ENCODE results near the gene CIB4.

CIB4 gene

DNA sequence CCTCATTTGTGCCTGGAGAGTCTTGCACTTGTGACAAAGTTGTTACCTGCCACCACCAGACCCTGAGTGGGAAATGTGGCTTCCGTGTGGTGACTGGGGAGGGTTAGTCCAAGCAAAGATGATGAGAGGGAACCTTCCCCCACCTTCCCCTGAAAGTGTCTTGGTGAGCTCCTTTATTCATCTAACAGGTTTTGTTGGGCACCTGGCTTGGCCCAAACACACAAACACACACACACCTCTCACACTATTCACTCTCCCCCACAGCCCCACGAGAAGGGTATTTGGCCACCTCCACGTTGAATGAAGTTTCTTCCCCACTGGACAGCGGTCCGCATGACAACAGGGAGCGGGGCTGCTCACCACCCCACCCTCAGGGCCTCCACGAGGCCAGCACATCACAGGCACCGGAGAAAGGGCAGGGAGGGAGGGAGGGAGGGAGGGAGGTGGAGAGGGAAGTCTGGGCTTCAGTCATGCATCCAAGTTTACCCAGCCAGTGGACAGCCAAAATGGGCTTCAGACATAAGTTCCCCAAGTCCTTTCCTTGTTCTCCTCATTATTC is 1.4 kb downstream of the CIB4 start:
- DNase-seq: no peak

DNA sequence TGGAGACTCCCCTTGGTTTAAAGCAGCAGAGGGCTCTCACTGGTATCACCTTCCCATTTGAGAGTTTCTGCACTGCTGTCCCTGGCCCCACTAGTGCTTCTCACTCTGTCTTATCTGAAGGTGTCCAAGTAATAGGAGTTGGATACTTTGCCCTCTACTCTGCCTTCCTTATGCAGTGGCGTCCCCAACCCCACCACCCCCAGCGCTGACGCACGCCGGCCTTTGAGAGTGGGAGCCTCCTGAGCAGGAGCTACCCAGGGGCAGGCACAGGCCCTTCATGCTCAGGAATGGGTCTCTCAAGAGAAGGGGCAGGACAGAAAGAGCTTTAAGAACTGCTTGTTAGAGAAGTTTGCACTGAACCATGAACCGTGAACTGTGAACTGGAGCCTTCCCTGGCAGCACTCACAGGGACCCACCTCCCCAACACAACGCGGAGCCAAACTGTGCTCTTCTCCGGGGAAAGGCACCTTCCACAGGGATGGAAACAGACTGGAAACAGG is 3.3 kb downstream of the CIB4 start:
- no peak for DNase-seq

DNA sequence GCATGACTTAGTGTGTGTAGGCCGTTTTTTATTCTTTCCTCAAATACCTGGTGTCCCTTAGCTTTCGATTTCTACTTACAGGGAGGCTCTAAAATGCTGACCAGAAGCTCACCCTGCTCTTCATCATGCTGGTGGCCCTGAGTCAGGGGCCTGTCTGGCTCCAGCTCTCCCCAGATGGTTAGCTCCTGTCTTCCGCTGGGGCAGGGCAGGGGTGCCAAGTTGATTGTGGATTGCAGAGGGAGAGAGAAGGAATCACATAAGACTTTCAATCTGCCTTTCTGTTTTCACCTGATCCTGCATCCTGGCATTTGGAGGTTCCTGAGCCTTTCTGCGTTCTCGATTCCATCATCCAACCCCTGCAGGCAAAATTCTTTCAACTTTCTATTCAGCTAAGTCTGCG is 4.2 kb downstream of the CIB4 start:
- DNase-seq: no peak

DNA sequence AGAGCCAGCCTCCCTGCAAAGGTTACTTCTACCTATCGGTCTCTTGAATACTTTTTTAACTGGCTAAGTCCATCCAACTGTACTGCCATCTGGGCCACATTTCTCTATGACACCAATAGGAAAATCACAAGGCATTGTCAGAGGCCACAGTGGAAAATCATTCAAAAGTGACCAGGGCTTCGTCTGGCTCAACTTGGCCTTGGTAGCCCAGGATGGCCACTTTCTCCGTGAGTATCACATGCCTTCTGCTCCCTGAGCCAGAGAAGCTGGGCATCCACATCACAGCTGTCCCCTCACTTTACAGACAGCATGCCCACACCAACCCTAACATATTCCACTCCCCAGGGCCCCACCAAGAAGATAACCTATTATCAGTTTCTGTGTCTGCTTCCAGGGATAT is 5.8 kb downstream of the CIB4 start:
- DNase-seq: no peak

DNA sequence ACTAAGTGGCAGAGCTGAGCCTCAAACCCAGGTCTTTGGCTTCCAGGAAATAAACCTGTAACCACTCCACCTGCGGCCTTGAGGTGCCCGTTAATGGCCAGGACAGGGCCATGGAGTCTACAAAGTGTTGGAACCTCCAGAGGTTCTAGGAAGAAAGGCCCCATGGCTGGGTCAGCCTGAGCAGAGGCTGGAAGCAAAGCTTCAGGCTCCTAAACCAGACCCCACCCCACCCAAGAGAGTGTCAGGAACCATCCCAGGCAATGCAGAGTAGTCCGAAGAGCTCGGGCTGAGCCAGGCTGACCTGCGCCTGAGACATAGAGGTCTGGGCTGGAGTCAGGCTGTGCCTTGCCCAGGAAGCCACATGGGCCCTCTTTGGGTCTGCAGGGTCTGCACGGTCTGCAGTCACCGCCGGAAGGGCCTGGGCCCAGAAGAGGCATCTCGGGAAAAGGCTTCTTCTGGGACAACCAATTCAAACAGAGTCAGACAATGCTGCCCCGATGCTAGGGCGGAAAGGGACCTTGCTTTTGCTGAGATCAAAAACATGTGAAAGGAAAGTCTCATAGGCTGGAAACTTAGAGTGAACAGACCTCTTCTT is 6.4 kb downstream of the CIB4 start:
- no peak for DNase-seq

DNA sequence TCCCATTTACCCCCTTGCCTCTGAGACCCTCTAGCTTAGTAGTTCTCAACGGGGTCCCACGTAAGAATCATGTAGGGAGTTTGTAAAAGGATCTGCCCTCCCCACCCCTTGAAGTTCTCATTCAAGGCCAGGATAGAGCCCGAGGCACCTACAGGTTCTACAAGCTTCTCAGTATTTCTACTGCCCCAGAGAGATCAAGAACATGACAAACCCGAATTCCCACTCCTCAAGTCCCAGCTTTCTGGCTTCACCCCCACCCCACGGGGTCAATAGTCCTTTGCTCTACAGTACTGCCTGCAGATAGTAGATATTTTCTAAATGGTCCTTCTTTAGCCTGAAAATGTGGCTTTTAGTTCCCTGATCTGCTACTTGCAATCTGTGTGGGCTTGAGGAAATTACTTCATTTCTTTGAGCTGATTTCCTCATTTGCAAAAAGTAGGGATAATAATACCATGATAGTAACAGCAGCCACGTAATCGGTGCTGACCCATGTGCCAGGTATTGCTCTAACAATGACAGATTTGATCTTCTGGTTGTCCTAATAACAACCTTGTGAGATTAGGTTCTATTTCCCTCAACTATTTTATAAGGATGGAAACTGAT is 7.1 kb downstream of the CIB4 start:
- no peak for DNase-seq

DNA sequence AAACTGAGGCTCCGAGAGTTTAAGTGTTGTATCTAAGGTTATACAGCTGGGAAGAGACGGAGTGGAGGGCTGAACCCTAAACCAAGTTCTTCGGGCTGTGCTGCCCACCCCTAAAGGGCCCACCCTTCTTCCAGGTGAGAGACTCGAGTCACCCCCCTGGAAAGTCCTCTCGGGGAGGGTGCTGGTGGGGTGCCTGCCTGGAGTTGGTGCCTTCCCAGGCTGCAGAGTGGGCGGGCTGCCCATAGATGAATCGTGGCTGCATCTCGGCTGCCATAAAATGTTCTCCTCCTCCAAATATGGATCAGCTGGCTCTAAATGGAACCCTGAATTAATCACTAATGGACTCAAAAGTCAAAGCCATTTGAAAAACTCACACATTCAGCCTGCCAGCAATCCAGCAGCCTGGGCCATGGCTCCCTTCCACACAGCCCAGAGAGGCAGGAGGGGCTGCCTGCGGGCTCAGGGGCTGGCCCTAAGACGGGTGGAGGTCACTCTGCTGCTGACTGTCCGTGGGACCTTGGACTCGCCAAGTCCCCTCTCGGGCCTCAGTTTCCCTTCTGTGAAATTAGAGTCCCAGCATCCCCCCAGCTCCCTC is 7.7 kb downstream of the CIB4 start:
- no peak for DNase-seq

DNA sequence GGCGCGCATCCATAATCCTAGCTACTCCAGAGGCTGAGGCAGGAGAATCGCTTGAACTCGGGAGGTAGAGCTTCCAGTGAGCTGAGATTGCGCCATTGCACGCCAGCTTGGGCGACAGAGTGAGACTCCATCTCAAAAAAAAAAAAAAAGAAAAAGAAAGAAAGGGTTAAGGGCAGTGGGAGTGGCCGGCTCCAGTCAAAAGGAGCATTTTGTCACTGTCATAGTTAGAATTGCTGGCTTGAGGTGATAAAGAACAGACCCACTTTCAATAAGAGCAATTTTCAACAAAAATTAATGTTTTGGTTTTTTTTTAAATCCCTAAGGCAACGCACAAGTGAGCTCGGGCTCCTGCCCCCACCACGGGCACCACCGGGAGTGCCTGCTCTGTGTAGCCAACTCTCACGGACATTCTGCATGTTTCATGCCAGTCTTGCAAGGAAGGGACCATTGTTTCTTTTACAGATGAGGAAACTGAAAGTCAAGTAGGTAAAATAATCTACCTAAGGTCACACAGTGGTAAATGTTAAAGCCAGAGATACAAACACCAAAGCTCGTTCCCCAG is 8.5 kb downstream of the CIB4 start:
- DNase-seq: no peak

DNA sequence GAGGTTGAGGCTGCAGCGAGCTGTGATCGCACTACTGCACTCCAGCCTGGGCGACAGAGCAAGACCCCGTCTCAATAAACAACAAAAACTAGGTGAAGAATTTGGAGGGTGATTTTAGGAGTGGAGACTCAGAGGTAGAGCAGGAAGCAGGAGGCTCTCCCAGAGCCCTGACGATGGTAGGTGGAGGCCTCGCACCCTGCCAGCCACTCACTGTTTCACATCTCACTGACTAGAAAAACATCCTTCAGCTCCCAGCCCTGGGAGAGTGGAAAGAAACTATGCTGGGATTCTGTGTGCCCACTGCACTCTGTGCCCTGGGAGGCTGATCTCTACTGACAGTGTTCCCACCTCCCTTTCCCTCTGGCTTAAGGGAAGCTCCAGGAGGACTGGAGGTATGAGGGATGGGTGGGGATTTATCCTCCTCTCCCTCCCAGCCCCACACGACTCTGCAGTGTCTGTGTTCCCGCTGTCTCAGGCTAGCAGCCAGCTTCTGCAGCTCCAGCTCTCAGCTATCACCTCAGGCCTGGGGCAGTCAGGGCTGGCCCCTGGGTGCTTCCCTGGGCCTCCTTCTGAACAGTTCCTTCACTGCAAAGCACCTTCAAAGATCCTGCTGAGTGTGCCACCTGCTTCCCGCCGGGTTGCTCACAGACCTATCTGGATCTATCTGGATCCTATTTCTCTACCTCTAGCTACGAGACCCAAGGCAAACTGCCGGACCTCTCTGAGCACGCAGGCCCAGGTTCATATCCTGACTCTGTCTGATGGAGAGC is 9.6 kb downstream of the CIB4 start:
- DNase-seq: no peak

DNA sequence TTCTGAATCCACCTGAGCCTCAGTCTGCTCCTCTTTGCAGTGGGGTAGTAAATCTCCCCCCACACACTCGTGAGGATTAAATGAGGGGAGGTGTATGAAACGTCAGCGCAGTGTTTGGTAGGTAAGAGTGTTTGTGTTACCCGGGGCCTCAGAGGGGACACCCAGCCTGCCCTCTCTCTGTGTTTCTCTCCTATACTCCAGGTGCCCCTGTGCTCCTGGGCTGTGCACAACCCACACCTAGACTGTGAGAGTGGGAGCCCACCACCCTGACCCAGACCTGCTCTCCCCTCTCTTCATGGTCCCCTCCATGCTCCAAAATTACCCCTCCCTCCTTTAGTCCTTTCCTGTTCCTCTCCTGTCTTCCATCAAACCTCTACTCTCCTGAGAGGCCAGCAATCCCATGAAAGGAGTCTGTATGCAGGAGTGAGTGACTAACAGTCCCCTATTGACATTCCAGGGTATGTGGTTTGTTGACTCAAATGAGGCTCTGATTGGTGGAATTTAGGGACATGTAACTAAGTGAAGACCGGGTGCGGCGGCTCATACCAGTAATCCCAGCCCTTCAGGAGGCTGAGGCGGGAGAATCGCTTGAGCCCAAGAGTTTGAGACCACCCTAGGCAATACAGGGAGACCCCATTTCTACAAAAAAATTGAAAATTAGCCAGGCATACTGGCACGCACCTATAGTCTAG is 10.4 kb downstream of the CIB4 start:
- no peak for DNase-seq

DNA sequence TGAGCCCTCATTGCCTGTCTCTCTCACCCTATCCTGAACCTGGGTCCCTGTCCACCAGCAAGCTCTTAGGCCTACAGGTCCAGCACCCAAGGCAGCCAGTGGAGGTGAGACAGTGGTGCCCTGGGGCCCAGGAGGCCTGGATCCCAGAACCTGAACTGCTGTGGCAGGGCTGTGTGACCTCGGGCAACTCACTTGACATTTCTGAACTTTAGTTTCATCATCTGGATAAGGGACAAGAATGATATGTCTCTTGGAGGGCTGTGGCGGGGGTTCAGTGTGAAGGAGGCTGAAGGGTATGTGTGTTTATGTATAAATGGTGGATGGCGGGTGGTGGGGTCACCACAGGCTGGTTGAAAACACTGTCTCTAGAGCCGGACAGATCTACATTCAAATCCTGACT is 10.9 kb downstream of the CIB4 start:
- DNase-seq: no peak

DNA sequence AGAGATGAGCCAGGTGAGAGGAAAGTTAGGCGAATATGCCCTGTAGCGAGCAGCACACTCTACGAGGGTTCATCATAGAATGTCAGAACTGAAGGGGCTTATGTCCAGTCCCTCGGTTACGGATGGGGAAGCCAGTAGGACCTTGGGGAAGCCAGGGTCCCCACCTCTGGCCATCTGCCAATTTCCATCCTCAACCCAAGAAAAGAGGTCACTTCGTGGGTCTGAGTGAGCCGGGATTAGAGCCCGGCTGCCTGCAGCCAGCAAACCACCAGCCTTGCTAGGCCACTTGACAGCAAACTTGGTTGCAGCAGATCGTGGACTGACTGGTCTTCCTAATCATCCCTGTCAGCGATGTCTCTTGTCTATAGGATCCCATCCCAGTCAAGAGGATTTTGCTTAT is 11.4 kb downstream of the CIB4 start:
- DNase-seq: no peak

DNA sequence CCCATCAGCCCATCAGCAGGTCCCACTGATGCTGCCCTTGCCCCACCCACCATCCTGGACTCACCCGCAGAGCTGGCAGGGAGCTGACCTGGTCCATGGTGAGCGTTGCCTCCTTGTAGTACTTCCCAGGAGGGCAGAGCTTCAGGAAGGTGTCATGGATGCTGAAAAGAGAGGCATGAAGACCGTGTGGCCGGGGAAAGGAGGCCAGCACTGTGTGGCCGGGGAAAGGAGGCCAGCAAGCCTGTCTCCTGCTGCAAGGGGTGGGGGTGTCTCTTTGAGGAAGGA is 11.9 kb downstream of the CIB4 start:
- DNase-seq: no peak

DNA sequence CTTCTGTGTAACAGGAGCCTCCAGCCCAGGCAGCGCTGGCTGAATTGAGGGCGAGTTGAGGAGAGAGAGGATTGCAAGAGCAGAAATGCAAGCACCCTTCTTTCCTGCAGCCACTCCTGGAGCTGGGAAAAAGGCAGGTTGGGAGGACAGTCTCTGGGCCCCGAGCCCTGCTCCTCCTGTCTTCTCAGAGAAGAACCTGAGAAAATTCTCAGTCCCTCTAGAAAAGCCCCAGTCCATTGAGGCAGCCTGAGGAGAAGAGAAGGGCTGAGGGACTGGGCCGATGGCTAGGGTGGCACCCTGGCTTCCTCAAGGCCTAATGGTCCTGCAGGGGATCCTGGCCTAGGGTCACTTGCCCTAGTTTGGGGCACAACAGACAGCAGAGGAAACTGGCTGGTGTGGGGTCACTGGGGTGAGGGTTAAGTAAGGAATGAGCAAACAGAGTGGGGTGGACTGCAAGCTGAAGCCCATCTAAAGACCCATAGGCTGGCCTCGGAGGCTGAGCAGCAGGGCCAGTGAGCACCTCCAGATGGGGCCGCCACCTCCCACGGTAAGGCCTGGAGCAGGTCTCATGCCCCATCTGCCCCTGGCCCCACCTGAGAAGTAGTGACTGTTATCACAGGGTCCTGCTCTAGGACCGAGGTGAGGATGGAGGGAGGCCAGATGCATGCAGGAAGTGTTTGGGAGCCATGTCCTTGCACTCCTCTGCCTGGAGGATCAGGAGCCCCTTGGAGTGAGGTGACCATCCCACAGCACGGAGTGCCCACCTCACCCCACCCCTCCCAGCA is 12.4 kb downstream of the CIB4 start:
- DNase-seq: no peak

DNA sequence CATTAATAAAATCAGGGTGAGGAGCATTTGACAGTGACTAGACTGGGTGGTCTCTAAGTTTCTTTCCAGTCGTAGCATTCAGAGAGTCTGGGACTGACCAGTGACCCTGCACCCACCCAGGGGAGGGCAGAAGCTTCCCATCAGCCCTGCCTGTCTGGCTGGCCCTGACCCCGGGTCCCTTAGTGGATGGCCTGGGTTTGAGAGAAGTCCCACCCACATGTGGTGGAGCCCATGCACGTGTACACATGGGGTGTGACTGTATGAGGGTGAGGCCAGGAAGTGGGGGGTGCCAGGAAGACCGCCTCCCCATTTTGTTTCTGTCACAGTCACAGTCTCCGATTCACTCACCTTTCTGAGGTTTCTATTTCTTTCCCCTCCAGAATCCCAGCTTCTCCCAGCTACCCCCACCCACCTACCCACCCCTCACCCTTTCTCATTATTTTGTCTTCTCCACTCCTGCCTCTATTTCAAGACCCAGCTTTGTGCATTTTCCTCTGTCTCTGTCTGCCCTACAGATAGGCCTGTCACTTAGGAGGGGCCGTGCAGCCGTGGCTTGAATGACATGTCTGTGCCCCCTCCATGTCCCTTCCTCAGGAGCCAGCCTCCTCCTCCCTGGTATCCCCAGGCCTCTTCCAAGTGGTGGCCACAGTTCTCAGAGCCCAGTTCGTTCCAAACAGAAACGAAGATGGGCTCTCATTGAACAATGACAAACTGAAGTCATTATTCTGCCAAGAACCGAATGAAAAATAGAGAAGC is 13.6 kb downstream of the CIB4 start:
- no peak for DNase-seq

DNA sequence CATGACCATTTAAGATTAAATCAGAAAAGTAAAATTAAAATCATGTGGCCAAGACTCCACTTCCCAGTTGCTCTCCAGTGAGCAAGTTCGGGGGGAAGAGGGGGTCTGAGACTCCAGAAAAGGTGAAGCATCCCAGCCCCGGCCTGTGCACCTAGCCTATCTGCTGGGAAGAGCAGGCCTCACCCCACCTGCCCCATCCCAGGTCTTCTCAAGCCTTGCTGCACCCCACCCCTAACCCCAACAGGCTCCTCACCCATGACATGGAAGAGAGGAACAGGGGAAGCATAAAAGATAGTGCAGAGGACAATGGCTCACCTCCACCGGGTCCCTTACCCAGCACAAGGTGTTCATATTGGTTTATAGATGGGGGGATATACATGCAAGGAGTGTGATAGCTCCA is 14.6 kb downstream of the CIB4 start:
- no peak for DNase-seq

DNA sequence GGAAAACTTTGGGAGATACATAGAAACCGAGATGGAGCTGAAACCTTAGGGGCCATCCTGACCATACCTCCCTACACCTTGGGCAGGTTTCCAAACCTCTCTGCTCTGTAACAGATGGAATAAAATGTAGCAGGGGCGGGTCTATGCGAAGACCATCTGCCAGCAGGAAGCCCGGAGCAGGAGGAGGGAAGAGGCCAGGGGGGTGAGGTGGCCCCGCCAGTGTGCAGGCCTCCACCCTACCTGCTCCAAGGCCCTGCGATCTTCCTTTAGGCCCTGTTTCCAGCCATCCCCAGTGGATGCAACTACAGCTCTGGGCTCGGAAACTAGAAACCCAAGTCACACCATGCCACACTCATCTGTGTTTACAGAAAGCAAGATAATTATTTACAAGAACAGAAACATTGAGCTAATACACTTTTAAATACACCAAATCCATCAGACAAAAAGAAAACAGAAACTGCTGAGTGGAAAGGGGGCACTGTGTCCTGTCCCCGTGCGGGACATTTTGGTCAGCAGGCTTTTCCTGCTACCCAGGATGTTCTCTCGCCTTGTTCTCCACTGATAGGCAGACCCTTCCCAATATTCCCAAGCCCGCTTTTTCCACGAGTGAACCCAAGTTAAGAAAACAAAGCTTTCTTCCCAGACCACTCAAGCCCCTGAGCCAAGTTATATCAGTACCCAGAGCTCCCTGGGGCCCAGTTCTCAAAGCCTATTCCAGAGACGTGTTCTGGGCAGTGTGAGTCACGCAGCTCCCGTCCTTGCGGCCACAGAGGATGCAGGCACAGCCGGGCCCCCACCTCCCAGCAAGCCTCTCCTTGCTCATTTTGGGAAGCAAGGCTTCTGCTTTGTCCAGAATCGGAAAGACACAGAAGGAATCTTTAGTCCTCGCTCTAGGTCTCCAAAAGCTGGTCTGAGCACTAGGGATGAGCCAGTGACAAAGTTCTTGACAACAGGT is 17.3 kb downstream of the CIB4 start:
- DNase-seq: no peak

DNA sequence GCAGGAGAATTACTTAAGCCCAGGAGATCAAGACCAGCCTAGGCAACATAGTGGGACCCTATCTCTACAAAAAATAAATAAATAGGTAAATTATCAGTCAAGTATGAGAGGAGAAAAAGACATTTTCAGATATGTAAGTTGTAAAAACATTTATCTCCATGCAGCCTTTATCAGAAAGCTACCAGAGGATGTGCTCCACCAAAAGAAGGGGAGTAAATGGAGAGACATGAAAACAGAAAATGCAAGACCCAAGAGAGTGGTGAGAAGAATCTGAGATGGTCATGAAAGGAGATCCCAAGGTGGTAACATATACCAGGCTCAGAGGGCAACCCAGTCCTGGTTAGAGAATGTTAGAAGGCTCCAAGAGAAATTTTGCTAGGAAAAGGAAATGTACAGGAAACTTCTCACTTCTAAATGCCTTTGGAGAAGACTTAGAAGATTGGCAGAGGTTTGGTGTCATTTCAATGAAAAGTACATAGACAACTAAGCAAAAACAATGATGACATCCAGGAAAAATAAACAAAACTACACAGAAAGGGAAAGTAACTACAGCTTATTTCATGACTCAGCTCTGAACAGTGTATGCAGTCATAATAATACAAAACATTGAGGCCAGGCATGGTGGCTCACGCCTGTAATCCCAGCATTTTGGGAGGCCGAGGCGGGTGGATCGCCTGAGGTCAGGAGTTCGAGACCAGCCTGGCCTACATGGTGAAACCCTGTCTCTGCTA is 19.5 kb downstream of the CIB4 start:
- DNase-seq: no peak

DNA sequence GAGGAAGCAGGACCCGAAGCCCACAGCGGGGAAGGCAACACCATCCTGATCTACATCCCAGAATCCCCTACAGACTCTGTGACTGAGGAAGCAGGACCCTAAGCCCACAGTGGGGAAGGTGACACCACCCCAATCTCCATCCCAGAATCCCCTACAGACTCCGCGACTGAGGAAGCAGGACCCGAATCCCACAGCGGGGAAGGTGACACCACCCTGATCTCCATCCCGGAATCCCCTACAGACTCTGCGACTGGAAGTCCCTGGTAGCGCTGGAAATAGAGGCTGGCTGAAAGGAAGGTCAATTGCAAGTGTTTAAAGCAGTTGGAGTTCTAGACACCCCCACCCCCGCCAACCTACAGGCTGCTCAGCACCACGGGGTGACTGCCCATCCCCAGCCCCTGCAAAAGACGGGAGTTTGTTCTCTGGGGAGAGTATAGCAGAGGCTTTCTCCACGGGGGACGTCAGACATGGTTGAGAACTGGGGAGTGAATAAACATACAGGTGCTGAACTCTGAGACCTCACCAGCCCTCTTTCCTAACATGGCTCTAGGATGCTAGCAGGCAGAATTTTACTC is 21.0 kb downstream of the CIB4 start:
- DNase-seq: no peak
